H4 (cell line): Measurements from ENCODE around the gene CDSN. TPM values are rescaled to one million over a fixed set of nuclear protein-coding genes. Genes with fewer than 3 reads are reported as not detected.
A peak's percentile ranks its signal among the peaks of the same experiment; 100 is the strongest.
"Not testable (repeated sequence)": the region's sequence is repeated elsewhere in the genome, so short reads cannot be mapped to it uniquely, and the experiment has no call there.

Source experiments
- DNase-seq: peaks from one replicate; pipeline ENCODE4 v3.0.0-alpha.2; 2015; ENCODE audit warnings: low spot score
- total RNA-seq: library from RNA; depleted of rRNA; stranded (reverse); fragments of >200 nt; shearing (Covaris generic); gene quantifications from 2 replicates; pipeline ENCODE4 v1.2.3, GENCODE V29; 2014; rRNA removed

CDSN gene
- not detected in 2 replicates for total RNA-seq

GRCh38 chr6:31120151-31120915 is at the start of gene CDSN:
CDSN (minus strand) TSS chr6:31120446; CDS start chr6:31120419, 27 bp downstream.
- DNase-seq, result no peak

GRCh38 chr6:31169123-31169857 is 49.0 kb upstream of the CDSN start:
- no peak for DNase-seq

- DNase-seq, result no peak
Observed at GRCh38 chr6:31168606-31169005, 48.4 kb upstream of the CDSN start.

GRCh38 chr6:31165986-31166385 is 45.7 kb upstream of the CDSN start:
- no peak for DNase-seq

- DNase-seq, result not testable (repeated sequence)
Observed at GRCh38 chr6:31165064-31165832, 45.0 kb upstream of the CDSN start.

- not testable (repeated sequence) for DNase-seq
Observed at GRCh38 chr6:31164475-31165063, 44.3 kb upstream of the CDSN start.

GRCh38 chr6:31163922-31164321 is 43.7 kb upstream of the CDSN start:
- DNase-seq, result no peak

GRCh38 chr6:31162463-31163165 is 42.4 kb upstream of the CDSN start:
- DNase-seq, result no peak

- DNase-seq, result no peak
Observed at GRCh38 chr6:31161216-31162126, 41.2 kb upstream of the CDSN start.

- no peak for DNase-seq
Observed at GRCh38 chr6:31158863-31159855, 38.9 kb upstream of the CDSN start.

GRCh38 chr6:31158140-31158862 is 38.1 kb upstream of the CDSN start, which contains the start of gene TCF19:
TCF19 (plus strand) TSS chr6:31158589; CDS start chr6:31159470, 881 bp downstream.
- peak; percentile 99 for DNase-seq

GRCh38 chr6:31157513-31158139 is 37.4 kb upstream of the CDSN start, which contains the start of gene CCHCR1:
CCHCR1 (minus strand) TSS chr6:31157802; CDS start chr6:31157600, 202 bp downstream.
- no peak for DNase-seq

GRCh38 chr6:31156641-31157040 is 36.4 kb upstream of the CDSN start:
- no peak for DNase-seq

- no peak for DNase-seq
Observed at GRCh38 chr6:31154436-31154835, 34.2 kb upstream of the CDSN start.

- no peak for DNase-seq
Observed at GRCh38 chr6:31152781-31153180, 32.5 kb upstream of the CDSN start.

GRCh38 chr6:31149827-31150447 is 29.7 kb upstream of the CDSN start:
- DNase-seq, result no peak

GRCh38 chr6:31145386-31145785 is 25.1 kb upstream of the CDSN start:
- DNase-seq, result no peak
